Left lobe of liver (tissue), 2 donors: Measurements from ENCODE around the gene PHYHIPL. TPM values are rescaled to one million over a fixed set of nuclear protein-coding genes. Genes with fewer than 3 reads are reported as not detected.
A peak's percentile ranks its signal among the peaks of the same experiment; 100 is the strongest.

Source experiments
- ATAC-seq: fragments of 200-7000 bp; cut with Tn5 transposase; one replicate; pipeline ENCODE4 v1.9.1; 2020; ENCODE audit warnings: mild to moderate bottlenecking, moderate library complexity
- DNase-seq: peaks from one replicate; pipeline ENCODE4 v3.0.0-alpha.2; 2020; ENCODE audit warnings: low spot score
- total RNA-seq: library from RNA; stranded (reverse); gene quantifications from one replicate; pipeline ENCODE4 v1.2.1, GENCODE V29; 2021
- donor health status: DM: no; HTN: no; CAD: no; lungs with moderate emphysema.
- donor health status: DM: no; HTN: yes; CAD: no.

The PHYHIPL gene
- 0.93 TPM for total RNA-seq

DNA sequence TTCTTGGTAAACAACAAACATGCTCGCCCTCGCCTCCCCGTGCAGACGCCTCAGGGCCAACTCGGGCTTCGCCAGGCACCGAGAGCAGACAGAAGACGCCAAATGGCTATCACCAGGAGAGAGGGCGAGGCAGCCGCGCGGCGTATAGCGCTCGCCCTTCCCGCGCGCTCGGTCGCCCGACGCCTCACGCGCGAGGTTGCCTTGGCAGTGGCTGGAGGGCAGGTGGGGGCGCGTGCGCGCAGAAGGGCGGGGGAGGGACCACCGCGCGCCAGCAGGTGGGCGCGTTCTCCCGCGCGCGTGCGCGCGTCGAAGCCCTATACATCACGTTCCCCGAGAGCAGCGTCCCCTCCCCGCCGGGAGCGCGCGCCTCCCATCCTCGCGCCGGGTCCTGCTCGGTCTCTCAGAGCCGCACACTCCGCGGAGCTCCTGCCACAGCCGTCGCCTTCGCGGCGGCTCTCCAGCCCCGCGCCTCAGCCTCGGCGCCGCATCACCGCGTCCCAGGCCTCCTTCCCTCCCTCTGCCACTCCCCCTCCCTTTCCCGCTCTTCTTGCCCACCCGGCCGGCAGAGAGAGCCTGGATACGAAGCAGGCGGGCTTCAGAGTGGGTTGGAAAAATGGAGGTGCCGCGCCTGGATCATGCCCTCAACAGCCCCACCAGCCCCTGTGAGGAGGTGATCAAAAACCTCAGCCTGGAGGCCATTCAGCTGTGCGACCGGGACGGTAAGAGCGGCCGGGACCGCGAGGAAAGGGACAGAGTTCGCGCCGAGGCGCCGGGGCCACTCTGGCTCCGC is at the start of gene PHYHIPL:
Gene PHYHIPL (plus strand): TSS at position 403 of the 790 bp plus-strand sequence. CDS start 211 bp downstream, at position 614.
- ATAC-seq (peak; percentile 89), DNase-seq (peak; percentile 60)

DNA sequence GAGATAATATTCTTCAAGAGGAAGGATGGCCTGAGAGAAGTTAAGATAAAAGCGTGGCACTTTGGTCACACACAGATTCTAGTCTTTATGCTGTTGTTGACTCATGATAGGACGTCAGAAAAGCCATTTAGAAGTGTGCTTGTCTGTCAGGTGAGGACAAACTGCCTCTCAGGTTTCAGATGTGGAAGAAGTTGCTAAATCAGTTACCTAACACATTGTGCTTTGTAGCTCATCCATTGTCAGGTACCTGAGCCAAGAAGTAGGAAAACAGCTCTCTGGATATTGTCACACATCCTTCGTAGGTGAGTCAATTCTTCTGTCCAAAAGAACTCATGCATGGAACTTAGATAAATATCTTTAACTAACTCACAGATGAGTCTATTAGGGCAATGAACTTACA is 49.5 kb upstream of the PHYHIPL start:
- no peak for ATAC-seq
- no peak for DNase-seq

DNA sequence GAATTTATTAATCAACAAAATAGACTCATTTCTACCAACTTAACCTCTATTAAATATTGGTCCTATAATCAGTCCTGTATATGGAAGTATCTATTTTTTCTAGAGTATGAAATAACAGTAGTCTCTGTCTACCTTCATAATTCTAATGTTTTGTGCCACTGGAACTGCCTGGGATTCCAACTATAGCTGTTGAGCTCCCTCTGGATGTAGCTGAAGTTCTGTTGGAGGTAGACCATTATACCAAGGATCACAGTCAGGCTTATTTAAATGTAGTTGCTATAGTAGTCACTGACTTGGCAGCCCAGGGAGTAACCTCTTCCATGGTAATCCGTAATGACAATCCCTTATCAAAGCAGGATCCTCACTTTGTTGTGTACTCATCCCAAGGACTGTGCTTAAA is 48.5 kb upstream of the PHYHIPL start:
- ATAC-seq, result peak; percentile 65

DNA sequence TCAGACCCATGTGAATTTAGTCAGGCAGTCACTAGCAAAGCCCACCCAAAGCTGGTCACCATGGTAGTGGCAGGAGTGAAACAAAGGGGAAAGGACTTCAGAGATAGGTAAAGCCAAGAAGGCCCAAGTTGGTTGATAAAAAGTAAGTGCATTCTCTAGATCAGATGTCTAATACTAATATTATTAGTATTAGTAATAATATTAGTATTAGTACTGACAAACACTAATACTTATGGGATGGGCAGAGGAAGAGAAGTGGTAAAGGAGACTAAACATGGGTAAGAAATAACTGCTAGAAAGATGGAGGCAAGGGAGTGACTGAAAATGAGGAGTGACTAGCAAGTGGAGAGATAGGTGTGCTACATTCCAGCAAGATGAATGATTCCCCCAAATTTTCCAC is 46.6 kb upstream of the PHYHIPL start:
- DNase-seq, result no peak
- ATAC-seq, result no peak

More for the DNA sequence above, 48.5 kb upstream of the PHYHIPL start:
- no peak for DNase-seq

- no peak for DNase-seq
Observed at GRCh38 chr10:59131666-59132065, 44.8 kb upstream of the PHYHIPL start.

GRCh38 chr10:59133841-59134593 is 42.4 kb upstream of the PHYHIPL start:
- ATAC-seq (peak; percentile 63), DNase-seq (no peak)

More at GRCh38 chr10:59131666-59132065, 44.8 kb upstream of the PHYHIPL start:
- ATAC-seq, result no peak

- DNase-seq (no peak), ATAC-seq (no peak)
Observed at GRCh38 chr10:59134785-59135184, 41.7 kb upstream of the PHYHIPL start.

DNA sequence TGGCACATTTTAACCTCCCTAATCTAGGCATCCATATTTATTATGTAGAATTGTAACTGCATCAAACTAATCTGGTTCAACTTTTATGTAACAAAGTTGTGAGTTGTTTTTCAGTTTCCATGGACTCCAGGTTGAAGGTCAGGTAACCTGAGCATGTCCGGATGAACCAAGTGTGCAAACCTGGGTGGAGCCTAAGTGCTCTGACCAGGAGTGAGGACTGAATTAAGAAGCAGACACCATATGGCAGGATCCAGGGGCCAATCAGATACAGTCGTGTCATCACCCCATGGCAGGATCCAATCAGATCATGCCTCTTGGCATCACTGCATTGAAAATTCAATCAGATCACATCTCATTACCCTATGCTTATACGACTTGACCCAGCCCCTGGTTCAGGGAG is 41.2 kb upstream of the PHYHIPL start:
- DNase-seq (no peak), ATAC-seq (peak; percentile 79)

DNA sequence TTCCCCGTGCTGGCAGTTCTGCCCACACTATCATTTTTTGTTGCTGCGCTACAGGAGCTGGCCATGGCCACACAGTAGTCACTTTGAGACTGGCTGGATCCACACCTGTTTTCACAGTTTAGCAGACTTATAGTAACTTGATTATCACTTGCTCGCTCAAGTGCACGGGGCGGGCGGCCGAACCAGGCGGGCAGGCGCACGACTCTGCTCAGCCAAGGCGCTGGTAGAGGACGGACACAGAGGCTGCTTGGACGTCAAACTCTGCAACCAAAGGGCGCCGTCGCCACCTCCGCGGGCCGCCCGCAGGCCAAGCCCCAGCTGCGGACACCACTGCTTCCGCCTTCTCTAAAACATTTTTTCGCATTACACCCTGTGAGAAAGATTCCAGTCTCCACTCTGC is 38.4 kb upstream of the PHYHIPL start:
- no peak for DNase-seq
- ATAC-seq, result no peak

DNA sequence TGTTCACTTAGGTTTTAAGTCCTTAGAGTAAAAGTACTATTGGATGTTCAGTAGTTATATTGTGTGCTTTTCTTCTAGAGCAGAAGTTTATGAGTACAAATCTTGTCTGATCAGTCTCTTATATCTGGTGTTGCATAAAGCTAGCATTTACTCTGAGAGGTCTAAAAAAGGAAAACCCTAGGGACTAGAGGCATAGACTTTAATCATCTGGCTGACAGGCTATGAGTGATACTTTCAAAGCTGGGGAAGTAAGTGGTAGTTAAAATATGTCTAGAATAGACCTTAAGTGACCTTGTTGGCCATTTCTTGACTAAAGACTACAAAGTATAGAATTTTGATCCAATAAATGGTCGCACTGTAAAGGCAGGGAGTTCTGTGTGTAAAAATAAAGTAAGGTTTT is 32.9 kb upstream of the PHYHIPL start:
- DNase-seq, result no peak
- no peak for ATAC-seq

GRCh38 chr10:59148701-59149100 is 27.7 kb upstream of the PHYHIPL start:
- peak; percentile 56 for DNase-seq
- peak; percentile 87 for ATAC-seq

- ATAC-seq (no peak), DNase-seq (no peak)
Observed at GRCh38 chr10:59155556-59155955, 20.9 kb upstream of the PHYHIPL start.

DNA sequence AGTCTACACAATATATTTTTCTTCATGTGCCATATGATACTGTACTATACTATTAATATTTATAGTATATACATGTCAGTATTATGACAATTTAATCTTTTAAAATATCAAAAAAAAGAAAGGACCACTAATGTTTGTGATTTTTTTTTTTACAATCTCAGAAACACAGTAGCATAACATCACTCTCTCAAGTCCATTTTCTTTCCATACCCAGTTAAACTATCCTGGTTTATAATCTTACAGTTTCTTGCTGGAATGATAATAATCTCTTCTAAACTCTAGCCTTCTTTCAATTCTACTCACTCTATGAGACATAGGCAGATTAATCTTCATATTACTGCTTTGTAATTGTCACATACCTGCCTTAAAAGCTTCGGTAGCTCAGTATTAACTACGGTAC is 8.9 kb upstream of the PHYHIPL start:
- no peak for DNase-seq
- ATAC-seq, result no peak

DNA sequence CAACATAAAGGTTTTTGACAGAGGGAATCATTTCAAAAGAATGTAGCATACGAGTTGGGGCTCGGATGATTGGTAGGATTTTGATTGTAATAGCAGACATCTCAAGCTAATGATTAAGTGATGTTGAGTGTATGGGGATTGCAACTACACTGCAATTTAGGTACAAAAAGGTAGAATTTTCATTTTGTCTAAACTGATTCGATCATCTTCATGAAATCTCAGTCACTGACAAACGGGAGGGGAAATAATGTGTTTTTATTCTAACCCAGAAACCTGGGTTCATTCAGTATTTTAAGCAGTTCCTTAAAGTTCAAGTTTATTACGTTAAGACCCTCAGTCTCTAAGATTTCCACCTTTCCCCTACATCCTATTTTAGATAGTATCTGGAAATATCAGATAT is 3.9 kb upstream of the PHYHIPL start:
- DNase-seq (no peak), ATAC-seq (no peak)

DNA sequence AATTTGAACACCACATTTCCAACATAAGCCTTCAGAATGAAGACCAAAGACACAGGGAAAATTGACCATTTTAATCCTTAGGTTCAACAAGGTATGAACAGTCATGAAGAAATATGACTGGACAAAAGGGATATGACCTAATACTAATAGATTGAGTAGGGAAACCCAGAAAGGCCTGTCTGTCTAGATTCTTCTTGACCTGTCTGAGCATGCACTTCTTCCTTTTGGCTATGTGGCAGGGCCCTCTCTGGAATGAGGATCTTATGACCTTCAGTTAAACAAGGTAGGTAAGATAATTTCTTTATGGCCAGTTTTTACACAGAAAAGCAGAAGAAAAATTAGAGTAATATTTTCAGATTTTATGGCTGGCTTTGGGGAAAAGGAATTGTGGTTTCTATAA is 3.0 kb upstream of the PHYHIPL start:
- ATAC-seq, result no peak

DNA sequence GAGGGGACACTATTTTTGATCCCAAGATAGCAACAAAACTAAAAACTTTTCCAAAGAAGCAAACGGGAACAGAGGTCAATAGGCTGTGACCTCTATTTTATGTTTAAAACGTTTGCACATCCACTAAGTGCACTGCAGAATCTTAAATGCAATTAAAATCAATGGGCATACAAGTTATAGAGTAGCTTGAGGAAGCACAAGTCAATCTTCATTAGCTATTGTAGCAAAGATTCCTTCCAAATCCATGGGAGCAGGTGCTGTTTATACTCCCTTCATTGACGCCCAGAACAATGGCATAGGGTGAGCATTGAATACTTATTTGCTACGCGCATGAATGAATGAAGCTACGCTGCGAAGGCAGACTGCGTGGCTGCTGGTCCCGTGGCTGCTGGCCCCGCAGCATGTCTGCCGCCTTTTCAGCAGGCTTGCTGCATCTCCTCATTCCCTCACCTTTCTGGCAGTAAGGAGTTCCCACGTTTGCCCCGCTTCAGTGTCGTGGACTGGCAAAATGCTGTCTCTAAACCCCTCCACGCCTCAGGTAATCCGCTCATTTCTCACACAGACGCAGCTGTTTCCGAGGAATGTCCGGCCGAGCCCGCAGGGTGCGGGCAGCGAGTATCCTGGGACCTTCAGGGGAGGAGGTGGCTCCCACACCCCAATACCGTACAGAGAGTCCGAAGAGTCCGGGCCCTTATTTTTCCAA is 754 bp upstream of the PHYHIPL start:
- DNase-seq (no peak), ATAC-seq (peak; percentile 32)

More for the DNA sequence above, 3.0 kb upstream of the PHYHIPL start:
- DNase-seq, result no peak

DNA sequence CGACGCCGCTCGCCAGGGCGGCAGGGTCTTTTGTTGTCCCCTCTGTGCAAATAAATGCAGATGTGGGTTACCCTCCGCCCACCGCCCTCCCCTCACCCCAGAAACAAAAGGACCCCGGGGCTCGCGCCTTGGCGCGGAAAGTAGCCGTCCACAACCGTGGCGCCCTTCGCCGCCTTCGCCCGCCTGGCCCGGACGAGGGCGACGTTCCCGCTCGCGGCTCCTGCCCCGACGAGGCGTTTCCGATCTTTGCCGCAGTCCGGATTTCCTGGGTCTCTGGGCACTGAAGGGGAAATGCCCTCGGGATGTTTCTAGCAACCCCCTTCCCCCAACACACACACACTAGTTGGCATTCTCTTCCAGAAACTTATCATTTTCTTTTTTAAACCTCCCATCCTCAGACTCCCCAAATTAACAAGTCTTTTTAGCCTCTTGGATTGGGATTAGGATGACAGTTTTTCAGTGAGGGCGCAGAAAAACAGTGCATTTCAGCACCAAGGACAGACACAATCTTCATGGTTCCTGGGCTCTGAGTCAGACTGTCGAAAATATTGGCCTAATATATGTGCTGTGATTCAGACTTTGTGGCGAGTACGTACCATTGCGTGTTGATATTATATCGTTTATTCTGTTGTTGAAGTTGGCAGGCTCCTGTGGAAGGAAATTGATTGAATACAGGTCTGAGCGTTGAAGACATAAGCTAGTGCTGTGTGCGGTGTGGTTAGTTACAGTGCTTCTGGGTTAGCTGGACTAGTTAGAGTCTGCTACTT is 771 bp downstream of the PHYHIPL start:
- DNase-seq (peak; percentile 52), ATAC-seq (peak; percentile 61)

- DNase-seq, result no peak
- ATAC-seq, result no peak
Observed at GRCh38 chr10:59177836-59178235, 1.4 kb downstream of the PHYHIPL start.

GRCh38 chr10:59179068-59179467 is 2.6 kb downstream of the PHYHIPL start:
- ATAC-seq, result no peak
- DNase-seq, result no peak

DNA sequence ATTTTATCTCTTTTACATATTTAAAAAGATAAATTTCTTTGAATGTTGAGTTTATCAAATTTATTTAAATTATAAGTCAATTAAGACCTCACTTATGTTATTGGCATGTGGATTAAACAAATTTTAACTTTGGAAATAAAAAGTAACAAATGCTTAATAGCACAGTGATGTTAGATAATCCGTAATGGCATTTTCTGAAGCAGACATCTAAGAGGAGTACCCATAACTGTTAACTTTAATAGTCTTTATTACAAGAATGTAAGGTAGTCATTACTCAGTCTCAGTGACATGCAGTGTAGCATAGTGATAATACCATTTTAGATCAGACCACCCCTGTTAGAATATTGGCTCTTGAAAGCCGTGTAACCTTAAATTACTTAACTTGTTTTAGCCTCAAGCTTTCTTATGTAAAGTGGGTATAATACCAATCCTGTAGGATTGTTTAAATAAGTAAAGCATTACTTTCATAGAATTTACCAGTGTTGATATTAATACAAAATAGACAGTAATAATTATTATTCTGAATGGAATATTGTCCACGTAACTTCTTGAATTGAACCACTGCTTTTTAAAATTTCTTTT is 4.3 kb downstream of the PHYHIPL start:
- ATAC-seq, result no peak
- DNase-seq, result no peak
